ENCODE results near the gene MICAL2. TPM values are rescaled to one million over a fixed set of nuclear protein-coding genes. Genes with fewer than 3 reads are reported as not detected.

Gene MICAL2
- total and polyA plus RNA-seq, 8 donors, result 4.8 to 38.8 (median 26.5) TPM

GRCh38 chr11:12161603-12162350 is 51.4 kb downstream of the MICAL2 start:
- Histone ChIP-seq H3K4me3 (no peak overlapping the region), H3K36me3 (no peaks in the 10 kb centered on the region), H3K27ac (no peak overlapping the region), H3K4me1 (peaks cover 0 to 5% (median 4%) of the 10 kb centered on the region in 3 donors), H3K27me3 (no peaks in the 10 kb centered on the region), H3K9me3 (no peaks in the 10 kb centered on the region)
- FAIRE-seq, result no peak
- 91 to 96% methylated on average over 12 of the region's 12 CpGs for WGBS, 2 donors
- ATAC-seq, result no peak
- intact Hi-C loops (cut with DNase I), result no loop called here
- TF ChIP-seq CTCF (IDR thresholded peaks at IDR 0.05), result no peak
- DNase-seq, result no peak

GRCh38 chr11:12162652-12163051 is 52.3 kb downstream of the MICAL2 start:
- Histone ChIP-seq H3K4me1 (peaks cover 0 to 5% (median 4%) of the 10 kb centered on the region in 3 donors), H3K4me3 (no peak overlapping the region), H3K27ac (no peak overlapping the region), H3K27me3 (no peaks in the 10 kb centered on the region), H3K36me3 (no peaks in the 10 kb centered on the region), H3K9me3 (no peaks in the 10 kb centered on the region)
- DNase-seq, result no peak
- no peak for TF ChIP-seq CTCF (IDR thresholded peaks at IDR 0.05)
- FAIRE-seq, result no peak
- no peak for ATAC-seq
- intact Hi-C loops (cut with DNase I), result no loop called here
- 96 to 100% methylated on average over 1 of the region's 1 CpG for WGBS, 2 donors

GRCh38 chr11:12163181-12163941 is 53.0 kb downstream of the MICAL2 start:
- no peak for TF ChIP-seq CTCF (IDR thresholded peaks at IDR 0.05)
- no peak for DNase-seq
- H3K9me3 ChIP-seq, result no peaks in the 10 kb centered on the region
- H3K27me3 ChIP-seq, result no peaks in the 10 kb centered on the region
- FAIRE-seq, result no peak
- intact Hi-C loops (cut with DNase I), result no loop called here
- H3K27ac ChIP-seq, result no peak overlapping the region
- no peak overlapping the region for H3K4me3 ChIP-seq
- WGBS, 2 donors, result 90 to 91% methylated on average over 13 of the region's 13 CpGs
- peaks cover 0 to 5% (median 4%) of the 10 kb centered on the region in 3 donors for H3K4me1 ChIP-seq
- no peak for ATAC-seq
- H3K36me3 ChIP-seq, result no peaks in the 10 kb centered on the region

GRCh38 chr11:12164061-12165014 is 53.9 kb downstream of the MICAL2 start:
- intact Hi-C loops (cut with DNase I), result no loop called here
- no peaks in the 10 kb centered on the region for H3K9me3 ChIP-seq
- no peaks in the 10 kb centered on the region for H3K4me1 ChIP-seq
- DNase-seq, result no peak
- H3K4me3 ChIP-seq, result no peak overlapping the region
- no peaks in the 10 kb centered on the region for H3K36me3 ChIP-seq
- H3K27me3 ChIP-seq, result no peaks in the 10 kb centered on the region
- peak in 1 of 4 donors; percentile 19 for ATAC-seq
- no peak for TF ChIP-seq CTCF (IDR thresholded peaks at IDR 0.05)
- H3K27ac ChIP-seq, result no peak overlapping the region
- FAIRE-seq, result no peak
- 64 to 71% methylated on average over 9 of the region's 9 CpGs for WGBS, 2 donors
